C4-2B (cell line): Measurements from ENCODE around the gene CRK.

Experiments used
- CTCF ChIP-seq: fragments of 450-650 bp; conservative IDR thresholded peaks from 2 replicates; pipeline ENCODE4 v1.5.1; 2017; ENCODE audit warnings: mild to moderate bottlenecking
- ZFX ChIP-seq: fragments of 450-650 bp; IDR thresholded peaks from 2 replicates; pipeline ENCODE4 v1.6.1; 2017

DNA sequence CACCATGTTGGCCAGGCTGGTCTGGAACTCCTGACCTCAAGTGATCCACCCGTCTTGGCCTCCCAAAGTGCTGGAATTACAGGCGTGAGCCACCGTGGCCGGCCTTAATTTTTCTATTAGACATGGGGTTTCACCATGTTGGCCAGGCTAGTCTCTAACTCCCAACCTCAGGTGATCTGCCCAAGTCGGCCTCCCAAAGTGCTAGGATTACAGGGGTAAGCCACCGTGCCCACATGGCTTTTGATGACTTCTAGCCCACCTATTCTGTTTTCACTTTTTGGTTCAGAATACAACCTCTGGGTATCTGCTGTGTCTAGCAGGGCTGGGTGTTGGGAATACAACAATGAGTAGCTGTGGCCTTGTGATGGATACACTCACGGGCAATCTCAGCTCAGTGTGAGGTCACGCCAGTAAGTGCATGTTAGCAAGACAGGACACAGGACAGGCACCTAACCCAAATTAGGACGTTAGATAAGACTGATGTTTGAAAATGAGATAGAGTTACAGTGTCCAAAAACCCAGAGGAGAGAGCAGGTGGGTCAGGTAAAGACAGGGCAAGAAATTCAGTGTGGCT is 41.9 kb downstream of the CRK start:
- TF ChIP-seq CTCF, result no peak
- TF ChIP-seq ZFX, result no peak
